Keratinocyte (primary cell): ENCODE measurements around the gene TMEM132D. TPM values are rescaled to one million over a fixed set of nuclear protein-coding genes. Genes with fewer than 3 reads are reported as not detected.
"Not testable (repeated sequence)": the region's sequence is repeated elsewhere in the genome, so short reads cannot be mapped to it uniquely, and the experiment has no call there.

Experiments used
- DNase-seq: peaks from one replicate; pipeline ENCODE4 v3.0.0-alpha.2; 2011; ENCODE audit warnings: low read depth, missing footprints, low spot score
- FAIRE-seq: peaks from 2 replicates; lab custom pipeline; 2011; peaks lifted over from hg19 to GRCh38; lab: Jason Lieb, UNC
- H2AFZ ChIP-seq: 2 replicates; pipeline ENCODE4 v1.6.0; 2012; ENCODE audit warnings: low read length, control low read depth, inconsistent platforms; ENCODE audit not compliant: control insufficient read depth
- H3K27ac ChIP-seq: 2 replicates; pipeline ENCODE4 v1.5.1; 2011; ENCODE audit warnings: low read length; ENCODE audit not compliant: control insufficient read depth, insufficient read depth
- H3K27me3 ChIP-seq: 3 replicates; pipeline ENCODE4 v1.6.0; 2011; ENCODE audit warnings: low read length; ENCODE audit not compliant: control insufficient read depth, insufficient read depth; ENCODE audit errors: extremely low read depth
- H3K36me3 ChIP-seq, 2 experiments: 2 replicates in 1 of 2; 3 replicates in 1 of 2; pipeline ENCODE4 v1.5.1; 2011; ENCODE audit warnings: low read length in 2 of 2, mild to moderate bottlenecking in 1 of 2; ENCODE audit not compliant: control insufficient read depth in 2 of 2, insufficient read depth in 2 of 2; ENCODE audit errors: extremely low read depth in 1 of 2
- H3K4me1 ChIP-seq: 3 replicates; pipeline ENCODE4 v1.5.1; 2011; ENCODE audit warnings: low read length; ENCODE audit not compliant: control insufficient read depth, insufficient read depth; ENCODE audit errors: extremely low read depth
- H3K4me2 ChIP-seq: 3 replicates; pipeline ENCODE4 v1.6.0; 2011; ENCODE audit warnings: low read depth, low read length; ENCODE audit not compliant: control insufficient read depth, insufficient read depth; ENCODE audit errors: extremely low read depth
- H3K4me3 ChIP-seq, 3 experiments: fragments of 200-600 bp in 1 of 3; sonication (generic) in 1 of 3; 2 replicates in 2 of 3; 3 replicates in 1 of 3; pipeline ENCODE4 v1.5.1; 2011 to 2016; ENCODE audit warnings: low read length in 3 of 3, mild to moderate bottlenecking in 3 of 3, control low read depth in 2 of 3, inconsistent platforms in 1 of 3, low read depth in 1 of 3, mixed read lengths in 1 of 3, mixed run types in 1 of 3, moderate library complexity in 1 of 3; ENCODE audit not compliant: control insufficient read depth in 2 of 3, insufficient read depth in 2 of 3; ENCODE audit errors: extremely low read depth in 1 of 3
- H3K79me2 ChIP-seq: 2 replicates; pipeline ENCODE4 v1.6.0; 2012; ENCODE audit warnings: low read length; ENCODE audit not compliant: control insufficient read depth, insufficient read depth
- H3K9ac ChIP-seq: 3 replicates; pipeline ENCODE4 v1.6.0; 2011; ENCODE audit warnings: low read length; ENCODE audit not compliant: control insufficient read depth, insufficient read depth; ENCODE audit errors: extremely low read depth
- H3K9me1 ChIP-seq: 3 replicates; pipeline ENCODE4 v1.6.0; 2011; ENCODE audit warnings: low read length; ENCODE audit not compliant: control insufficient read depth, insufficient read depth; ENCODE audit errors: extremely low read depth
- H3K9me3 ChIP-seq: 2 replicates; pipeline ENCODE4 v1.5.1; 2012; ENCODE audit warnings: low read depth, low read length; ENCODE audit not compliant: control insufficient read depth
- H4K20me1 ChIP-seq: 3 replicates; pipeline ENCODE4 v1.6.0; 2011; ENCODE audit warnings: low read length; ENCODE audit not compliant: control insufficient read depth, insufficient read depth; ENCODE audit errors: extremely low read depth
- EZH2 ChIP-seq: IDR thresholded peaks from one replicate; pipeline ENCODE4 v1.6.1; 2012; ENCODE audit warnings: inconsistent platforms, mild to moderate bottlenecking, low read length, moderate library complexity
- dilution Hi-C: fragments of 300-500 bp; cut with MboI; formaldehyde crosslinking; loops from one replicate; pipeline ENCODE4 v1.7.0; 2020; ENCODE audit warnings: low sequenced_read_pairs; ENCODE audit not compliant: extremely low pct_ligation_motif_present
- polyA plus RNA-seq, 5 experiments: library from polyadenylated mRNA; depleted of rRNA in 3 of 5; stranded (reverse) in 3 of 5; stranded (forward) in 1 of 5; unstranded in 1 of 5; fragments of >200 nt; gene quantifications; 1 replicate in 1 of 5; 2 replicates in 3 of 5; 3 replicates in 1 of 5; pipeline versions ENCODE4 v1.2.1 to v1.2.3, GENCODE V29; 2011 to 2012; ENCODE audit warnings: missing spikeins in 2 of 5, low read depth in 1 of 5, low replicate concordance in 1 of 5
- TF ChIP-seq, protein P1 (sequence below), 3 experiments: IDR thresholded peaks in 1 of 3; conservative IDR thresholded peaks in 1 of 3; optimal IDR thresholded peaks in 1 of 3; 2 replicates in 2 of 3; 3 replicates in 1 of 3; pipeline versions ENCODE3 to v1.5.1; 2011; ENCODE audit warnings: low read length in 3 of 3, mild to moderate bottlenecking in 3 of 3, moderate library complexity in 2 of 3, control low read depth in 1 of 3, inconsistent platforms in 1 of 3; ENCODE audit not compliant: insufficient read depth in 2 of 3; ENCODE audit errors: extremely low read depth in 1 of 3

Gene TMEM132D
- polyA plus RNA-seq, 1 donor (not counting 4 experiments of a cell fraction or from before 2014, with no cell fraction given), result not detected

DNA sequence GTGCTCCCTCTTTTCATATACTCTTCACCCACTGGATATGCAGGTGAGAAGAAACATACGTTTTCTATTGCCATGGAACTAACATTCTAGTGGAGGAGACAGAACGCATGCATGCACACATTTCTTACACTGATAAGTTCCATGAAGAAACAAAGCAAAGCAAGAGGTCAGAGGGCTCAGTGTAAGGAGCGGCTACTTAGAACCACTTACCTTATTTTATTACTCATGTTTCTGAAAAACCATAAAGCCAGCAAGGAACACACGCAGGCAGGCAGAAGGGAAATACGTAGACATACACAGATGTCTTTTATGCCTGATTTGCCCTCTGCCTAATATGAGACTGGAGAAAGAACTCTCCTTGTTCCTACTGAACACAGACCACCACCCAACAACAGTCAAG lies 362.9 kb downstream of the TMEM132D start:
- TF ChIP-seq EZH2, result no peak
- TF ChIP-seq, protein P1, sequence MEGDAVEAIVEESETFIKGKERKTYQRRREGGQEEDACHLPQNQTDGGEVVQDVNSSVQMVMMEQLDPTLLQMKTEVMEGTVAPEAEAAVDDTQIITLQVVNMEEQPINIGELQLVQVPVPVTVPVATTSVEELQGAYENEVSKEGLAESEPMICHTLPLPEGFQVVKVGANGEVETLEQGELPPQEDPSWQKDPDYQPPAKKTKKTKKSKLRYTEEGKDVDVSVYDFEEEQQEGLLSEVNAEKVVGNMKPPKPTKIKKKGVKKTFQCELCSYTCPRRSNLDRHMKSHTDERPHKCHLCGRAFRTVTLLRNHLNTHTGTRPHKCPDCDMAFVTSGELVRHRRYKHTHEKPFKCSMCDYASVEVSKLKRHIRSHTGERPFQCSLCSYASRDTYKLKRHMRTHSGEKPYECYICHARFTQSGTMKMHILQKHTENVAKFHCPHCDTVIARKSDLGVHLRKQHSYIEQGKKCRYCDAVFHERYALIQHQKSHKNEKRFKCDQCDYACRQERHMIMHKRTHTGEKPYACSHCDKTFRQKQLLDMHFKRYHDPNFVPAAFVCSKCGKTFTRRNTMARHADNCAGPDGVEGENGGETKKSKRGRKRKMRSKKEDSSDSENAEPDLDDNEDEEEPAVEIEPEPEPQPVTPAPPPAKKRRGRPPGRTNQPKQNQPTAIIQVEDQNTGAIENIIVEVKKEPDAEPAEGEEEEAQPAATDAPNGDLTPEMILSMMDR (optimal IDR thresholded peaks at IDR 0.05 in 1 of 3, IDR thresholded peaks at IDR 0.05 in 1 of 3, conservative IDR thresholded peaks at IDR 0.05 in 1 of 3; ENCODE audit: extremely low read depth in 1 of 3, insufficient read depth in 2 of 3, low read length in 3 of 3), result no peak
- Histone ChIP-seq H3K9me3 (peaks cover 3% of the 10 kb centered on the region), H3K36me3 (no peaks in the 10 kb centered on the region)

GRCh38 chr12:129540249-129540648 lies 363.6 kb downstream of the TMEM132D start:
- H3K79me2 ChIP-seq, result no peaks in the 10 kb centered on the region
- peaks cover 3% of the 10 kb centered on the region for H3K9me3 ChIP-seq
- no peaks in the 10 kb centered on the region for H4K20me1 ChIP-seq
- no peak overlapping the region for H3K27ac ChIP-seq
- no peaks in the 10 kb centered on the region for H3K27me3 ChIP-seq
- no peak overlapping the region for H2AFZ ChIP-seq
- H3K4me3 ChIP-seq, result no peak overlapping the region
- no peak overlapping the region for H3K9ac ChIP-seq
- DNase-seq (no peak), FAIRE-seq (no peak)
- TF ChIP-seq, protein P1 (optimal IDR thresholded peaks at IDR 0.05 in 1 of 3, IDR thresholded peaks at IDR 0.05 in 1 of 3, conservative IDR thresholded peaks at IDR 0.05 in 1 of 3; ENCODE audit: extremely low read depth in 1 of 3, insufficient read depth in 2 of 3, low read length in 3 of 3), result no peak
- no peak for TF ChIP-seq EZH2
- no peaks in the 10 kb centered on the region for H3K9me1 ChIP-seq
- no peak overlapping the region for H3K4me2 ChIP-seq
- H3K4me1 ChIP-seq, result no peaks in the 10 kb centered on the region
- dilution Hi-C loops, result no loop called here
- H3K36me3 ChIP-seq, result no peaks in the 10 kb centered on the region

More for the DNA sequence above, 362.9 kb downstream of the TMEM132D start:
- Histone ChIP-seq H3K9ac (no peak overlapping the region), H2AFZ (no peak overlapping the region), H3K27me3 (no peaks in the 10 kb centered on the region), H3K4me3 (no peak overlapping the region), H3K9me1 (no peaks in the 10 kb centered on the region), H3K4me2 (no peak overlapping the region), H4K20me1 (no peaks in the 10 kb centered on the region), H3K27ac (no peak overlapping the region), H3K4me1 (no peaks in the 10 kb centered on the region), H3K79me2 (no peaks in the 10 kb centered on the region)
- dilution Hi-C loops, result no loop called here
- no peak for DNase-seq
- FAIRE-seq, result no peak

- H3K27ac ChIP-seq, H3K4me1 ChIP-seq, DNase-seq, dilution Hi-C loops, H3K9me3 ChIP-seq, H3K36me3 ChIP-seq, H3K27me3 ChIP-seq, H3K9ac ChIP-seq, H3K9me1 ChIP-seq, H2AFZ ChIP-seq, H3K4me3 ChIP-seq, H3K4me2 ChIP-seq, H3K79me2 ChIP-seq, H4K20me1 ChIP-seq, FAIRE-seq: not testable (repeated sequence)
Observed at GRCh38 chr12:129538724-129539335, 365.0 kb downstream of the TMEM132D start.
